GM12892 (cell line): ENCODE results near the gene EFHD2.
"Not testable (repeated sequence)": the region's sequence is repeated elsewhere in the genome, so short reads cannot be mapped to it uniquely, and the experiment has no call there.

Source experiments
- DNase-seq: peaks from one replicate; pipeline ENCODE4 v3.0.0; 2011; ENCODE audit not compliant: insufficient read length
- FAIRE-seq: peaks from 2 replicates; lab custom pipeline; 2011; peaks lifted over from hg19 to GRCh38; lab: Jason Lieb, UNC
- POLR2A ChIP-seq: IDR thresholded peaks from 2 replicates; pipeline ENCODE4 v1.6.1; 2011; ENCODE audit warnings: low read depth, low read length, control low read depth
- POLR2AphosphoS5 ChIP-seq: IDR thresholded peaks from 2 replicates; pipeline ENCODE4 v1.6.1; 2011; ENCODE audit warnings: low read depth, low read length, control low read depth
- TAF1 ChIP-seq: IDR thresholded peaks from 2 replicates; pipeline ENCODE4 v1.6.1; 2011; ENCODE audit warnings: low read depth, mild to moderate bottlenecking, control low read depth, low read length, borderline replicate concordance

The EFHD2 gene

DNA sequence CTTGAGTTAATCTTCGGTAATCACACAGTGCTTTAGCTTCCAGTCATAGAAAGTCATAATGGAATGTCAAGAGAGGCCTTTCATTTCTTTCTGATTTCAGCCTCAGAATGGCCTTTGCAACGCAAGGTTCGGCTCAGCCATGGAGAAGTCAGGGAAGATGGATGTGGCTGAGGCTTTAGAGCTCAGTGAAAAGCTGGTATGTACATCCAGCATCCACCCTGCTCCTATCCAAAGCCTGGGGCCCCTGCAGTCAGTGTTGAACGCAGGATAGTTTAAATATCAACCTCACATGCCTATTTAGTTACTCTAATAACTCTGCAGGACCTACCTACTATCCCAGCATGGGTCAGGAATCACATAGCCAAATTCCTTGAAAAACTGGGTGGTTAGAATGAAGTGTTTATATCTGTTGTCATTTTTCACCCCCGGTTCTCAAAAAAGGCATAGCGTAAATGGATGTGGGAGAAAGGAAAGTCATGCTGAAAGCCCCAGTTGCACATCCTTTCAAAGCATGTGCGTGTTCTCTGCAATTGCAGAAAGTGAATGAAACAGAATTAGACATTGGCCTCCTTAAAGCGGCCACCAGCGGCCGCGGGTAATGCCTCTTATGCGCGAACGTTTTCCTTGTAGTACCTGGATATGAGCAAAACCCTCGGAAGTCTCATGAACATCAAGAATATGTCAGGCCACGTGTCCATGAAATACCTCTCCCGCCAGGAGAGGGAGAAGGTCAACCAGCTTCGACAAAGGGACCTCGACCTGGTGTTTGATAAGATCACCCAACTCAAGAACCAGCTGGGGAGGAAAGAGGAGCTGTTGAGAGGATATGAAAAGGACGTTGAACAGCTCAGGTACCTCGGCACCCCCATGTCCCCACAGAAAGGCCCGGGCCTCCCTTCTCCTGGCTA lies 28.8 kb upstream of the EFHD2 start:
- TF ChIP-seq POLR2A, result no peak
- no peak for TF ChIP-seq POLR2AphosphoS5
- no peak for TF ChIP-seq TAF1
- FAIRE-seq (no peak), DNase-seq (no peak)

DNA sequence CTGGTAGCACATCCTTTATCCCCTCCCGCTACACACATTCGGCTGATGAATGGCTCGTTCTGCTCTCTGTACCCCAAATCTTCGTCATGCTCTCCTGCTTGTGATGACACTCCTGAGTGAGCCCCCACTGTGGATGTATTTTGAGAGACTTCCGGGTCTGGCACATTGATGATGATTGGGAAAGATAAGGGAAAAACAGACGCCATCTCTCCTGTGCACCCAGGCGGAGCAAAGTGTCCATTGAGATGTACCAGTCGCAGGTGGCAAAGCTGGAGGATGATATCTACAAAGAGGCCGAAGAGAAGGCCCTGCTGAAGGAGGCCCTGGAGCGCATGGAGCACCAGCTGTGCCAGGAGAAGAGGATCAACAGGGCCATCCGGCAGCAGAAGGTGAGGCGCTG lies 27.9 kb upstream of the EFHD2 start:
- DNase-seq (no peak), FAIRE-seq (no peak)
- TF ChIP-seq POLR2A (no peak), TAF1 (no peak), POLR2AphosphoS5 (no peak)

DNA sequence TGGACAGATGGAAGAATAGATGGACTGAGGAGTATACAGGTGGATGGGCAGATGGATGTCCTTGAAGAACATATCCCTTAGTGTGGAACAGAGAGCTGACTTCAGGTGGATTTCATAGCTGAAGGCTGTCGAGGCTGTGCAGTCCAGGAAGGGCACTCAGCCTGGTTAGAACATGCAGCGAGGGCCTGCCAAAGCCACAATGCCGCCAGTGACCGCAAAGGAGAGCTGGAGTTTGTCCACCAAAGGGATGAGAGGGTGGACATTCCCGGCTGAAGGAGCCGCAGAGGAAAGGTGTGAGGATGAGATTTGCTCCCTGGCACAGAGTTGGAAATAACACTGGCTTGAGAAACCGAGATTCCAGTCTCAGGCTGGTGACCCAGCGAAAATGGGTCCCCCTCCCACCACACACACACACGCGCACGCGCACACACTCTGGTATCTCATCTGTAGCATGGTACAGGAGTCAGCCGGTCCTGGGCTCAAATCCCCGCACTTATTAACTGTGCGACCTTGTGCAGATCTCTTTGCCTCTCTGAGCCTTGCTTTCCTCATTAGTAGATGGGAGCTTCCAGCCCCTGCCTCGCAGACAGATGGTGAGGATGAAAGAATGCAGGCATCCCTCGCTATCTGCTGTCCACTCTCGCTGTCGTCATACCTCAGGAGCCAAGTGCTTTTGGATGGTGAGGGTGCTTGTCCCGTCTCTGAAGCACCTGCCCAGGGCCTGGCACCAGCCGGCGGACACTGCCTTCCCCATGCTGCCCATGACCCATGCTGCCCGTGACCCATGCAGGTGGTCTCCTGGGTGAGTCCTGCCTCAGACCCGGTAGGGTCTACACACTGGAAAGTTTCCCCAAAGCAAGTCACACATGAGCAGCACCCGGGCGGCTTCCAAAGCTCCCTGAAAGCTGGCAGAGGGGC lies 26.8 kb upstream of the EFHD2 start:
- TF ChIP-seq TAF1 (no peak), POLR2AphosphoS5 (no peak), POLR2A (no peak)
- no peak for DNase-seq
- FAIRE-seq, result no peak

DNA sequence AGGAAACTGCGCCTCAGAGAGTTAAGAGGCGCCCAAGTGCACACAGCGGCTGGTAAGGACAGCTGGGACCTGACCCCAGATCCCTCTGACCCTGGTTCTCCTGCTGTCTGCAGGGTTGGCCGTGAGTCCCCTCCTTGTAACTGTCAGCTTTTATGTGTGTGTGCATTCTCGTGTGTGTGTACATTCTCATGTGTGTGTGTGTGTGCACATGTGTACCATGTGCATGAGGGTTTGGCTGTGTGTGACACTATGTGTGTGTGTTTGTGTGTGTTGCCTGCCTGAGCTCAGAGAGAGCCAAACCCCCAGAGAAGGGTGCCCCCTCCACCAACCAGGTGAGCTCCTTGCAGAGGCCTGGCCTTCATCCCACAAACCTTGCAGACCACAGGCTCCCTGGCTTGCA lies 25.9 kb upstream of the EFHD2 start:
- no peak for DNase-seq

DNA sequence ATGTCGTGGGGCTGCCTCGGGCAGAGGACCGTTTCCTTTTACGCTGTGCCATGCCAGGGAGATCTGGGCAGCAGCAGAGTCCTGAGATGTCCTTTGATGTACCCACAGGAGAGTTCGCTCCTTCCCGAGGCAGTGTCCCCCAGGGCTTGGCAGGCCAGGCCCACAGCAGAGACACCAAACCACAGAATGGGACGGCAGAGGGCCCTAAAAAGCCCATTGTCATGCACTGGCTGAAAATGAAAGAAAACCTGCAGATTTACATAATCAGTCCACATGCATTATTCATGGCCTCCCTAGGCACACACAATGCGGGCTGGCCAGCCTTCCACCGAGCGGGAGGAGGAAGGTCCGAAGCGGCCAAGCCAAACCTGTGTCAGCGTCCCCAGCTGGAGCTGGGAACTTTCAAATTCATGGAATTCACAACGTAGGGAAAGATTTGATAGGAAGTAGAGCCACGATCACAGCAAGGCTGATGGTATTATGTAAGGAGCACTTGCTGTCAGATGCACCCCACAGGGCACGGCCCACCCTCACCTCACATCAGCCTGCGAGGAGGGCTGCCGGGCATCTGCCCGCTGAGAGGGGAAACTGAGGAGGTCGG lies 25.3 kb upstream of the EFHD2 start:
- TF ChIP-seq POLR2AphosphoS5 (no peak), POLR2A (no peak), TAF1 (peak; percentile 44; the same call in 1 of the 2 replicates)
- peak; percentile 86 for FAIRE-seq
- peak; percentile 54 for DNase-seq

More for the DNA sequence above, 25.9 kb upstream of the EFHD2 start:
- FAIRE-seq, result no peak
- no peak for TF ChIP-seq POLR2AphosphoS5
- TF ChIP-seq POLR2A, result no peak
- TF ChIP-seq TAF1, result no peak

DNA sequence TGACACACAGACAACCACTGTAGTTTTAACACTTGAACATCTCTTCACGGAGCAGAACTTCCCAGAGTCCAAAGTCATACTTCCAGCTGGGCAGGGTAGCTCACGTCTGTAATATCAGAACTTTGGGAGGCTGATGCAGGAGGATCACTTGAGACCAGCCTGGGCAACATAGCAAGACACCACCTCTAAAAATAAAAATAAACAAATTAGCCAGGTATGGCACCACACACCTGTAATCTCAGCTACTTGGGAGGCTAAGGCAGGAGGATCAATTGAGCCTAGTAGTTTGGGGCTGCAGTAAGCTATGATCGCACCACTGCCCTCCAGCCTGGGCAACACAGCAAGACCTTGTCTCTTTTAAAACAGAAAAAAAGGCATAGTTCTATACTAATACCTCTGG lies 24.3 kb upstream of the EFHD2 start:
- FAIRE-seq, result peak; percentile 57
- TF ChIP-seq TAF1 (no peak), POLR2A (no peak), POLR2AphosphoS5 (no peak)
- DNase-seq, result no peak

DNA sequence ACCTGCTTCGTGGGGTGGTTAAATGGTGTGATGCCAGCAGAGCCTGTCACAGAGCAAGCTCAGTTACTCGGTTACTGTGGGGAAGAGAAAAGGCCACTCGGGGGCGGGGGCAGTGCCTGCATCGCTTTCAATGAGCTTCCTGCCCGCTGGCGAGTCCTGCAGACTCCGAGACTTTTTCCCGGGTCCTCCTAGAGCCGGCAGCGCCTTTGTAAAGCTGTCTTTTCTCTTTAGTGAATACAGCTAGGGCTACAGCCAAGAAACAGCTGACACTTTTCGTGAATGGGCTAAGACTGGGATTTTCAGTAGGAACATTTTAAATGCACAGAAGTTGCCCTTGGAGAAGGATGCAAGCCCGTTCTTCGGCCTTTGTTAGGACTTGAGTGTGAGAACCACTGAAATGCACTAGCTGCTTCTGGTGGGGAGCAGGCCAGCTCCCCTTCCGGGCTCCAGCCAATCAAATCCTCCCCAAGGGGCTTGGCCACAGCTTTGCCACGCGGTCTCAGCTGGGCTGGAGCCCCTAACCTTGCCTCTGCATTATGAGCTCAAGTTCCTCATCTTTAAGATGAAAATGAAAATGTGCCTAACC lies 23.4 kb upstream of the EFHD2 start:
- FAIRE-seq, result peak; percentile 44

DNA sequence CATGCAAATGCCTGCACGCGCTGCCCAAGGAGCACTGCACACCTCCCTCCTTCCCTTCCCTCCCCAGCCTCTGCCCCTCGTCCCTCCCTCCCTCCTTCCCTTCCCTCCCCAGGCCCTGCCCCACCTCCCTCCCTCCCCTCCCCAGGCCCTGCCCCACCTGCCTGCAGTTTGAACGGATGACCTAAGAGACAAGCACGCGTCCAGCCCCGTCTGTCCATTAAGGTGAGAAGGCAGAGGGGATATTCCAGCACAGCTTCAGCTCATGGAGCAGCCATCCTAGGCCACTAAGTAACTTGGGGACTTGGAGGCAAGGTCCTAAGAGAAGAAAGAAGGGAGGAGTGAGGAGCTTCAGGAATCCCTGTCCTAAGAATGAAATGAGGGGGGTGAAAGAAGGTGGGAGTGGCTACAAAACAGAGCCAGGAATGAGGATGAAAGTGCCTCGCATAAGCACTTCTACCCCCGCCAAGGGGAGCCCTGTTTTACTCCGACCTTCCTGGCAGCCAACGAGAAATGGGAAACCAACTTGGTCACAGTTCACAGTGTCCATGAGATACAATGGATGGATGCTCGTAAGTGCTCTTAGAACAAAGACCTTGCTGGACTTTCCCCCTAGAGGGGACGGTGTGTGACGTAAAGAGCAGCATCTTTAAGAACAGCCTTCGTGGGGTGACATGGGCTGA lies 21.3 kb upstream of the EFHD2 start:
- TF ChIP-seq POLR2AphosphoS5 (no peak), POLR2A (no peak), TAF1 (no peak)
- no peak for FAIRE-seq
- DNase-seq, result no peak

More for the DNA sequence above, 23.4 kb upstream of the EFHD2 start:
- TF ChIP-seq POLR2A (no peak), TAF1 (no peak), POLR2AphosphoS5 (no peak)
- DNase-seq, result no peak

DNA sequence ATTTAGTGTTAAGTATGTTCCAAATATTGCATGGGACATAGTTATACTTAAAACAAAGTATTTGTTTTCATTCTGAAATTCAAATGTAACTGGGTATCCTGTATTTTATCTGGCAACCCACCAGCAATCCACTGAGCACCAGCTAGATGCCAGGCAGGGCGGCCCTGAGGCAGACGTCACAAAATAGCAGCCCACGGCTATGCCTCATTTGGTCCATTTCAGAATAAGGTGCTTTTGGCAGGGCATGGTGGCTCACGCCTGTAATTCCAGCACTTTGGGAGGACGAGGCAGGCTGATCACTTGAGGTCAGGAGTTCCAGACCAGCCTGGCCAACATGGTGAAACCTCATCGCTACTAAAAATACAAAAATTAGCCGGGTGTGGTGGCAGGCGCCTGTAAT lies 19.9 kb upstream of the EFHD2 start:
- not testable (repeated sequence) for DNase-seq, FAIRE-seq

DNA sequence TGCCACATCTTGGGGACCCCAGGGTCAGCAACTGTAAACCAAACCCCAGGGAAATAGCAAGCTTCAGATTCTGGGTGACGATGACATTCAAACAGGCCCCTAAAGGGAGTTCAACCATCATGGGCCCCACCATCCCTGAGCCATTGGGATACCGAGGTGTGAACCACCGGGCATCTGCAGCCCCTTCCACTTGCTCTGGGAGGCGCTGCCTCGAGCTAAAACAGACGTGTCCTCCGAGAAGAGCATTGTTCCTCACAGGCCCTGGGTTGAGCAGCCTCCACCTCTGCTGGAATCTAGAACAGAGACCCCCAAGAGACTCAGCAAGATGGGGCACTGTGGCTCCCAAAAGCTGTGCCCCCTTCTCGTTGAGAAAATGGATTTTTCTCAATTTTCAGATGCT lies 19.0 kb upstream of the EFHD2 start:
- DNase-seq (no peak), FAIRE-seq (no peak)

DNA sequence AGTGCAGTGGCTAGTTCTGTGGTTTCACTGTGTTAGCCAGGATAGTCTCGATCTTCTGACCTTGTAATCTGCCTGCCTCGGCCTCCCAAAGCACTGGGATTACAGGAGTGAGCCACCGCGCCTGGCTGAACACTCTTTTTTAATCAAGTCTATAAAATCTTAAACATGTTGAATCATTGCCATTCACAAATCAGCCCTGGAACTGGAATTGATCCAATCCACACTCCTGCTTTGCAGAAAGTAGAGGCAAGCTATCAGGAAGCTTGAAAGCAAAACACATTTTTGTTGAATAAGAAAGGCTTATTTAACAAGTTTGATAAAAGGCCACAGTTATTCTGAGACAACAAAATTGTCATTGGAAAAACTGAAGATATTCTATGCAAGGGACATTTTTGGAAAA lies 18.3 kb upstream of the EFHD2 start:
- FAIRE-seq (no peak), DNase-seq (no peak)
- TF ChIP-seq POLR2A (no peak), TAF1 (no peak), POLR2AphosphoS5 (no peak)

More for the DNA sequence above, 19.0 kb upstream of the EFHD2 start:
- TF ChIP-seq POLR2AphosphoS5, result no peak
